Measurements from ENCODE around the gene SYMPK. TPM values are rescaled to one million over a fixed set of nuclear protein-coding genes. Genes with fewer than 3 reads are reported as not detected.
"Not testable (repeated sequence)": the region's sequence is repeated elsewhere in the genome, so short reads cannot be mapped to it uniquely, and the experiment has no call there.

SYMPK gene
- total RNA-seq, 2 experiments from 2014 or later = 96.9 to 97.4 TPM

DNA sequence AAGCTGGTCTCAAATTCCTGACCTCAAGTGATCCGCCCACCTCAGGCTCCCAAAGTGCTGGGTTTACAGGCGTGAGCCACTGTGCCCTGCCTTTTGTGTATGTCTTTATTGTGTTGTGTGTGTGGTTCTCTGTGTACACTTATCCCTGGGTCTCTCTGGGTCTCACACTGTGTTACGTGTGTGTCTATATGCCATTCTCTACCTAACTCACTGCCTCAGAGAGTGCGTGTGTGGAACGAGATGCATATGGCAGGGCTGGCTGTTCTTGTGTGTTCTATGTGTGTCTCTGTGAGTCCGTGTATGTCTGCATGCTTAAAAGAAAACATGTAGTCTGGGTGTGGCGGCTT is 11.6 kb upstream of the SYMPK start:
- Mint-ChIP-seq H3K9me3 (no peaks in the 10 kb centered on the region), H3K4me1 (ENCODE audit: low read depth) (peaks cover 13% of the 10 kb centered on the region), H3K27me3 (ENCODE audit: low read depth) (peaks cover 26% of the 10 kb centered on the region), H3K27ac (no peak overlapping the region), H3K4me3 (no peak overlapping the region), H3K36me3 (ENCODE audit: low read depth) (no peaks in the 10 kb centered on the region)
- intact Hi-C loops (cut with micrococcal nuclease) = no loop called here
- DNase-seq = no peak
- CTCF ChIA-PET = interaction anchor here (1.7 kb wide), 1 partner anchor 9 kb away, joined by 5 read pairs; no protein-coding TSS in a partner anchor

DNA sequence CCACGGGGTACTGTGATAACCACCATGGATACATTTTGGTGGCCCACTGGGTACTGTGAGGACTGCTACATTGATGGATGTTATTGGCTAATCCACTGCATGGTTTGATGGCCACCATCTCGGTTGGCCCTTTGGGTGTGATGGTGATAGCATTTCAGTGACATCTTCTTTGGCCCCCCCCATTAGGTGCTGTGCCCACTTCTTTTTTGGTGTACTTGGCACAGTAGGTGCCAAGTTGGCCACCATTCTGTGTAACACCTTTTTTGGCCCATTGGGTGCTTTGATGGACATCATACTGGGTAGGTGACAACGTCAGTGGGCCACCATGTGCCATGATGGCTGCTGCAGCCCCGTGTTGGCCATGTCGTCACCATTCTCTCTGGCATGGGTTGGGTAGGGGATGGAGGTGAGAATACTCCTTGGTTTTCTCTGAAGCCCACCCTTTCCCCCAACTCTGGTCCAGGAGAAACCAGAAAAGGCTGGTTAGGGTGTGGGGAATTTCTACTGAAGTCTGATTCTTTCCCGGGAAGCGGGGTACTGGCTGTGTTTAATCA is 10.3 kb upstream of the SYMPK start:
- Mint-ChIP-seq H3K36me3 (ENCODE audit: low read depth) (no peaks in the 10 kb centered on the region), H3K4me3 (no peak overlapping the region), H3K4me1 (ENCODE audit: low read depth) (peaks cover 13% of the 10 kb centered on the region), H3K9me3 (no peaks in the 10 kb centered on the region), H3K27me3 (ENCODE audit: low read depth) (peaks cover 21% of the 10 kb centered on the region), H3K27ac (no peak overlapping the region)
- CTCF ChIA-PET = interaction anchor here (1.0 to 1.7 kb wide), 2 partner anchors 9 to 10 kb away, joined by 4 to 5 read pairs; partner anchors contain the start of gene FOXA3
- DNase-seq = no peak
- intact Hi-C loops (cut with micrococcal nuclease) = no loop called here

DNA sequence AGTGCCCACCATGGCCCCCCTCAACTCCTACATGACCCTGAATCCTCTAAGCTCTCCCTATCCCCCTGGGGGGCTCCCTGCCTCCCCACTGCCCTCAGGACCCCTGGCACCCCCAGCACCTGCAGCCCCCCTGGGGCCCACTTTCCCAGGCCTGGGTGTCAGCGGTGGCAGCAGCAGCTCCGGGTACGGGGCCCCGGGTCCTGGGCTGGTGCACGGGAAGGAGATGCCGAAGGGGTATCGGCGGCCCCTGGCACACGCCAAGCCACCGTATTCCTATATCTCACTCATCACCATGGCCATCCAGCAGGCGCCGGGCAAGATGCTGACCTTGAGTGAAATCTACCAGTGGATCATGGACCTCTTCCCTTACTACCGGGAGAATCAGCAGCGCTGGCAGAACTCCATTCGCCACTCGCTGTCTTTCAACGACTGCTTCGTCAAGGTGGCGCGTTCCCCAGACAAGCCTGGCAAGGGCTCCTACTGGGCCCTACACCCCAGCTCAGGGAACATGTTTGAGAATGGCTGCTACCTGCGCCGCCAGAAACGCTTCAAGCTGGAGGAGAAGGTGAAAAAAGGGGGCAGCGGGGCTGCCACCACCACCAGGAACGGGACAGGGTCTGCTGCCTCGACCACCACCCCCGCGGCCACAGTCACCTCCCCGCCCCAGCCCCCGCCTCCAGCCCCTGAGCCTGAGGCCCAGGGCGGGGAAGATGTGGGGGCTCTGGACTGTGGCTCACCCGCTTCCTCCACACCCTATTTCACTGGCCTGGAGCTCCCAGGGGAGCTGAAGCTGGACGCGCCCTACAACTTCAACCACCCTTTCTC is 9.4 kb upstream of the SYMPK start:
- no peak overlapping the region for H3K4me3 Mint-ChIP-seq
- no peaks in the 10 kb centered on the region for H3K9me3 Mint-ChIP-seq
- H3K27me3 Mint-ChIP-seq (ENCODE audit: low read depth) = peaks cover 18% of the 10 kb centered on the region

DNA sequence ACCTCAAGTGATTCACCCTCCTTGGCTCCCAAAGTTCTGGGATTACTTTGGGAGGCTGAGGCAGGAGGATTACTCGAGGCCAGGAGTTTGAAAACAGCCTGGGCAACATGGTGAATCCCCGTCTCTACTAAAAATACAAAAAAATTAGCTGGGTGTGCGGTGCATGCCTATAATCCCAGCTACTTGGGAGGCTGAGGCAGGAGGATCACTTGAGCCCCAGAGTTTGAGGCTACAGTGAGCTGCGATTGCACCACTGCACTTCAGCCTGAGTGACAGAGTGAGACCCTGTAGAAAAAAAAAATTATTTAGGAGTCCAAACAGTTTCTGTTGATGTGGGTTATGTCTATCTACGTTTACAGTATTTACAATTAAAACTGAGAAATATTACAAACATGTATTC is 7.9 kb upstream of the SYMPK start:
- Mint-ChIP-seq H3K36me3 (ENCODE audit: low read depth) (no peaks in the 10 kb centered on the region), H3K9me3 (no peaks in the 10 kb centered on the region), H3K27me3 (ENCODE audit: low read depth) (peaks cover 10% of the 10 kb centered on the region), H3K4me3 (no peak overlapping the region), H3K27ac (no peak overlapping the region), H3K4me1 (ENCODE audit: low read depth) (no peaks in the 10 kb centered on the region)
- intact Hi-C loops (cut with micrococcal nuclease) = no loop called here
- CTCF ChIA-PET = interaction anchor here (0.7 to 0.9 kb wide), 2 partner anchors 10 to 157 kb away, joined by 3 to 4 read pairs; no protein-coding TSS in a partner anchor
- no peak for DNase-seq

More for the DNA sequence above, 9.4 kb upstream of the SYMPK start:
- CTCF ChIA-PET = interaction anchor here (1.0 kb wide), 1 partner anchor 8 kb away, joined by 4 read pairs; the partner anchor contains the start of gene FOXA3
- Mint-ChIP-seq H3K27ac (no peak overlapping the region), H3K4me1 (ENCODE audit: low read depth) (peaks cover 9% of the 10 kb centered on the region), H3K36me3 (ENCODE audit: low read depth) (no peaks in the 10 kb centered on the region)
- intact Hi-C loops (cut with micrococcal nuclease) = no loop called here
- no peak for DNase-seq

DNA sequence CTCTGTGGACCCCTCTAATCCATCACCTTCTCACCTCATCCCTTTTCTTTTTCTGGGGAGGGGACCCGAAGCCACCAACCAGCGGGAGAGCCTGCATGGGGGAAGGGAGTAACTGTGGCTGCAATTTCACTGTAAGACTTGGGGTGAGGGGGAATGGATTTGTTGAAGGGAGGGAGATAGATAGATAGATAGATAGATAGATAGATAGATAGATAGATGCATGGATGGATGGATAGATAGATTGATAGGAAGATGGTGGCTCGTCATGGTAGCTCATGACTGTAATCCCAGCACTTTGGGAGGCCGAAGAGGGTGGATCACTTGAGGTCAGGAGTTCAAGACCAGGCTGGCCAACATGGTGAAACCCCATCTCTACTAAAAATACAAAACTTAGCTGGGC is 4.3 kb upstream of the SYMPK start:
- CTCF ChIA-PET = interaction anchor here (1.0 kb wide), 1 partner anchor 15 kb away, joined by 3 read pairs; no protein-coding TSS in a partner anchor
- intact Hi-C loops (cut with micrococcal nuclease) = loop anchor here (10.0 kb wide), 1 partner anchor 282 kb away; the partner anchor contains the start of gene OPA3
- H3K27ac Mint-ChIP-seq; H3K9me3 Mint-ChIP-seq; H3K36me3 Mint-ChIP-seq (ENCODE audit: low read depth); H3K4me3 Mint-ChIP-seq; DNase-seq: not testable (repeated sequence)
- Mint-ChIP-seq H3K27me3 (ENCODE audit: low read depth) (peaks cover 23% of the 10 kb centered on the region), H3K4me1 (ENCODE audit: low read depth) (peaks cover 10% of the 10 kb centered on the region)

DNA sequence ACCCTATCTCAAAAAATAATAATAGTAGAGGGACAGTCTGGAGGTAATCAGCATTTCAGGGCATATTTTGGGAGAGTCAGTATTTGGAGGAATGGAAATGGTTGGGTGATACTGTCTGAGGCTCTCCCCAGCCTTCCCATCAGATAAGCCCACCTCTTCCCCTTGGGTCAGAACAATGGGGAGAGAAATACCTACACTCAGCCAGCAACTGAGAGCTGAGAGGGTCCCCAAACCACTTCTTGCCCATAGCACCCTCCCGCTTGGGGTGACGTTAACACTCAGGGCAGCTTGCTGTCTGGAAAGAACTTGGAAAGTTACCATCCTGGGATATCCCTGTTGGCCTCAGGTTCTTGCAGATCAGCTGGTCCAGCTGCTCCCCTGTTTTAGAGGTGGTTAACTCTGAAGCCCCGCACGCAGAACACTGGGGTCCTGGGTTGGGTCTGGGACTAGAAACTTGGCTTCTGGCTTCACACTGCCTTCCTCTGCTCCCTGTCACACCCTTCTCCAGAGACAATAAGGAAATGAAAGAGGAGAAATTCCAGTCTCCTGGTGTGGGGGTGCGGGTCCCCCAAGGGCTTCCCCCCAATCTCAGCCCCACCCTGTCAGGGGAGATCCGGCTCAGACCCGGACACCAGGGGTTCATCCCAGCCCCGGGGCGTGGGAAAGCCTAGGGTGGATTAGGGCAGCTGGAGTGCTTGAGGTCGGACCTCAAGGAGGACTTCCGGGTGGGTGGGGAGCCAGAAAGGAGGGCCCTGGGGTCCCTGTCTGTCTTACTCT is 3.6 kb upstream of the SYMPK start:
- DNase-seq = no peak
- Mint-ChIP-seq H3K4me1 (ENCODE audit: low read depth) (peaks cover 17% of the 10 kb centered on the region), H3K27me3 (ENCODE audit: low read depth) (peaks cover 23% of the 10 kb centered on the region), H3K4me3 (no peak overlapping the region), H3K36me3 (ENCODE audit: low read depth) (peaks cover 3% of the 10 kb centered on the region), H3K9me3 (no peaks in the 10 kb centered on the region), H3K27ac (no peak overlapping the region)
- intact Hi-C loops (cut with micrococcal nuclease) = loop anchor here (10.0 kb wide), 1 partner anchor 282 kb away; the partner anchor contains the start of gene OPA3
- CTCF ChIA-PET = interaction anchor here (1.0 kb wide), 1 partner anchor 16 kb away, joined by 3 read pairs; no protein-coding TSS in a partner anchor

DNA sequence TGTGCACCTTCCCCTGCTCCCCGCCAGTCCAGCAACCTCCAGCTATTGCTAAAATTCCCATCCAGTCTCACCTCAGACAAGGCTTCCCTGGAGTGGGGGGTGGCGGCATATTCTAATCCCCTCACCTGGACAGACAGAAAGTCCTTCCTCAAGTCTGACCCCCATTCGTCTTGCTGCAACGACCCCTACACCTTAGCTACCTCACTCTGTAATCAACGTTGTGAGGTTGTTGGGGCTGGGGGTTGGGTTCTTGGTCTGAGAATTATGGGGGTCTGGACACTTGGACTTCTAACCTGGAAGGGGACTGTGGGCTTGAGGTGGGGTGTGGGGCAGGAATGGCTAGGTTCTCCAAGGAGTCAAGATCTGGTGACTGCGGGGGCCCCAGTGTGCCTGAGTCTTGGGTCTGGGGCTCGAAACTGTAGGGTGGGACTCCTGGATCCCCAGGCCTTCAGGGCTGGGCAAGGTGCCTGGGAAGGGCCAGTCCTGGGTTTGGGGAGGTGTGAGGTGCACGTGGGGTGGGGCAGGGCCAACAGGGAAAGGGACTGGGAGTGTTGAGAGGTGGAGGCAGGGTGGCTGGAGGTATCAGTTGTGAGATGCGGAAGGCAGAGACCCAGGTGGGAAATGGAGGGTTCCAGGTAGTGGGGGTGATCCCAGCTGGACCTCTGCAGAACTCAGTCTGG is 2.5 kb upstream of the SYMPK start:
- Mint-ChIP-seq H3K27ac (no peak overlapping the region), H3K9me3 (no peaks in the 10 kb centered on the region), H3K4me3 (no peak overlapping the region), H3K27me3 (ENCODE audit: low read depth) (peaks cover 23% of the 10 kb centered on the region), H3K4me1 (ENCODE audit: low read depth) (peaks cover 20% of the 10 kb centered on the region), H3K36me3 (ENCODE audit: low read depth) (peaks cover 3% of the 10 kb centered on the region)
- intact Hi-C loops (cut with micrococcal nuclease) = loop anchor here (10.0 kb wide), 1 partner anchor 281 kb away; the partner anchor contains the start of gene OPA3
- no peak for DNase-seq
- CTCF ChIA-PET = interaction anchor here (1.9 to 2.7 kb wide), 2 partner anchors 18 to 37 kb away, joined by 5 to 84 read pairs; partner anchors contain the start of genes IRF2BP1 and MYPOP

DNA sequence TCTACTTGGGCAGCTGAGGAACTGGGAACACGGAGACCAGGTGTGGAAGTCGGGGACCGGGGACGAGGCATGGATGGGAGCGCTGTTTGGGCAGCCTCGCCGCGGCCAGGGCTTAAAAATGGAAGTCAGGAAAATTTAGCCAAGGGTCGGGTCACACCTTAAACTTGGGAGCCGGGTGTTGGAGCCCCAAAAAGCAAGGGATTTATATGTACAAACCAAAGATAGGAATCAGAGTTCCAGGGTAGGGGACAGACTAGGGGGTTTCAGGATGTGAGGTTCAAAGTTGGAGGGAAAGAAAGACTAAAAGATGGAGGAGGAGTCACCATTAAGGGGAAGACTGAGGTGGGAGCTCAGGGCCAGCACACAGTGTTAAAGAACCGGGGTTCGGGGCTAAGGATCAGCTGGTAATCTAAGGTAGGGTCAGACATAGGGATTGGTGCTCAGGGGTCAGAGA is 1.7 kb upstream of the SYMPK start:
- intact Hi-C loops (cut with micrococcal nuclease) = loop anchor here (1.0 to 10.0 kb wide), 2 partner anchors 19 to 280 kb away; partner anchors contain the start of gene OPA3
- Mint-ChIP-seq H3K9me3 (no peaks in the 10 kb centered on the region), H3K4me3 (peak overlapping the region; percentile 59), H3K36me3 (ENCODE audit: low read depth) (peaks cover 3% of the 10 kb centered on the region), H3K27ac (no peak overlapping the region), H3K4me1 (ENCODE audit: low read depth) (peaks cover 20% of the 10 kb centered on the region), H3K27me3 (ENCODE audit: low read depth) (peaks cover 23% of the 10 kb centered on the region)
- CTCF ChIA-PET = interaction anchor here (1.2 to 2.7 kb wide), 6 partner anchors 8 to 146 kb away, joined by 3 to 84 read pairs (median 6); partner anchors contain the start of genes IRF2BP1 and MYPOP
- DNase-seq = no peak

DNA sequence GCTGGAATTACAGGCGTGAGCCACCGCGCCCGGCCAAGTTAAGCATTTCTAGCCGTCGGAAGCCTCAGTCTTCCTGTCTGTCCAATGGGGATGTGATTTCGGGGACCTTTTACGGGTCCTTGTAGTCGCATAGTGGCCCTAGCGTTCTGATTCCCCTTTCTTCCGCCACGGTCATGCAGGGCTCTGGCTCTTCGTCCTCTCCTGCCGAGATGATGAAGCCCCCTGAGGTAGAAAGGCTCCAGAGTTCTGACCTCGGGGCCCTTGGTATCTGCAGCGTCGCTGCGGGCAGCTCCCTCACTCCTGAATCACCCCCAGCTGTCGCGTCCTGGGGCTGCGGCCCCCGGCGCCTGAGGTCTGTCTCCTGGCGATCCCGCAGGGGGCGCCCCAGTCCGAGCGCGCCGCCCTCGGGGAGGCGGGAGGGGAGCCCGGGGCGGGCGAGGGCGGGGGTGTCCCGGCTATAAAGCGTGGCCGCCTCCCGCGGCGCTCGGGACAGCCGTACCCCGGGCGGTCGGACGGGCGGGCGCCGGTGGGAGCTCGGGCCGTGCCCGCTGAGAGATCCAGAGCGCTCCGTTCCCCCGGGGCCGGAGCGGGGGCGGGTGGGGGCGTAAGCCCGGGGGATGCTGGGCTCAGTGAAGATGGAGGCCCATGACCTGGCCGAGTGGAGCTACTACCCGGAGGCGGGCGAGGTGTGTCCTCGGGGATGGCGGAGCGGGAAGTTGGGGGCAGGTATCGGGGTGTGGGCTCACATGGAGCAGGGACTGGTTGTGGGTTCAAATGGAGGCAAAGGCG is 1.1 kb upstream of the SYMPK start, which contains the start of gene FOXA3:
TSS of gene FOXA3 (plus strand) at position 487 of the 789 bp plus-strand sequence. CDS start at position 618, 131 bp downstream.
- Mint-ChIP-seq H3K27me3 (ENCODE audit: low read depth) (peaks cover 23% of the 10 kb centered on the region), H3K36me3 (ENCODE audit: low read depth) (peaks cover 7% of the 10 kb centered on the region), H3K4me3 (peak within 1 kb of the TSS; percentile 88), H3K4me1 (ENCODE audit: low read depth) (peaks cover 20% of the 10 kb centered on the region), H3K27ac (no peak within 1 kb of the TSS), H3K9me3 (no peaks in the 10 kb centered on the region)
- DNase-seq = peak; percentile 67
- intact Hi-C loops (cut with micrococcal nuclease) = loop anchor here (1.0 to 10.0 kb wide), 16 partner anchors 12 to 397 kb away; partner anchors contain the start of genes CCDC61, DMWD, FBXO46 and FOSB
- CTCF ChIA-PET = interaction anchor here (0.6 to 2.7 kb wide), 15 partner anchors 9 to 172 kb away, joined by 3 to 84 read pairs (median 4); partner anchors contain the start of genes CCDC61, IRF2BP1, MYPOP and QPCTL

DNA sequence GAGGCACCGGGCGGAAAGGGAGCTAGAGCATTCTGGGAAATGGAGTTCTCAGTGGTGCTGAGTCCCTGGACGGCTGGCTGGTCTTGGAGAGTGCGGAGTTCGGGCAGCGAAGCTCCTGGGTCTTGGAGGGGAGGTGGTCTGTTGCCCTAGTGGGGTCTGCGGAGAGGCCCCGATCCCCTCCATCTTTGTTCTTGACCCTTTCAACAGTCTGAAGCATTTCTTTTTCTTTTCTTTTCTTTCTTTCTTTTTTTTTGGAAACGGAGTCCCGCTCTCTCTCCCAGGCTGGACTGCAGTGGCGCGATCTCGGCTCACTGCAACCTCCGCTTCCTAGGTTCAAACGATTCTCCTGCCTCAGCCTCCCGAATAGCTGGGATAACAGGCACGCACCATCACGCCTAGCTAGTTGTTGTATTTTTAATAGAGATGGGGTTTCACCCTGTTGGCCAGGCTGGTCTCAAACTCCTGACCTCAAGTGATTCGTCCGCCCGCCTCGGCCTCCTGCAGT is 440 bp upstream of the SYMPK start:
- Mint-ChIP-seq H3K36me3 (ENCODE audit: low read depth) (peaks cover 7% of the 10 kb centered on the region), H3K27me3 (ENCODE audit: low read depth) (peaks cover 23% of the 10 kb centered on the region), H3K9me3 (no peaks in the 10 kb centered on the region), H3K4me1 (ENCODE audit: low read depth) (peaks cover 20% of the 10 kb centered on the region), H3K4me3 (peak overlapping the region; percentile 88), H3K27ac (no peak overlapping the region)
- DNase-seq = no peak
- CTCF ChIA-PET = interaction anchor here (0.6 to 2.7 kb wide), 19 partner anchors 9 to 222 kb away, joined by 3 to 84 read pairs (median 4); partner anchors contain the start of genes CCDC61, IRF2BP1, MYPOP and QPCTL
- intact Hi-C loops (cut with micrococcal nuclease) = loop anchor here (1.0 to 10.0 kb wide), 15 partner anchors 13 to 397 kb away; partner anchors contain the start of genes CCDC61, DMWD, FBXO46 and FOSB

Measured in activated naive CD4-positive, alpha-beta T cell treated with anti-CD3 and anti-CD28 coated beads for 36 hours (primary cell).